Cardiac muscle cell (in vitro differentiated cells and primary cell): ENCODE data around the gene ATG5. TPM values are rescaled to one million over a fixed set of nuclear protein-coding genes. Genes with fewer than 3 reads are reported as not detected.

ENCODE experiments used
- DNase-seq, 2 donors: peaks; one replicate each; pipeline versions ENCODE4 v3.0.0 to v3.0.0-alpha.2; 2010 to 2017; ENCODE audit warnings: low read depth in 1 of 2, low spot score in 1 of 2
- H3K27ac ChIP-seq: fragments of 200-600 bp; sonication (generic); 2 replicates; pipeline ENCODE4 v1.5.1; 2016
- H3K27me3 ChIP-seq: fragments of 200-600 bp; sonication (generic); 2 replicates; pipeline ENCODE4 v1.6.0; 2016; ENCODE audit warnings: control low read depth
- H3K36me3 ChIP-seq: fragments of 200-600 bp; sonication (generic); 2 replicates; pipeline ENCODE4 v1.5.1; 2016; ENCODE audit warnings: control low read depth
- H3K4me1 ChIP-seq: fragments of 200-600 bp; sonication (generic); 2 replicates; pipeline ENCODE4 v1.8.1; 2017; ENCODE audit warnings: low read depth, mild to moderate bottlenecking, mixed run types
- H3K4me3 ChIP-seq: fragments of 200-600 bp; sonication (generic); 2 replicates; pipeline ENCODE4 v1.5.1; 2016; ENCODE audit warnings: mild to moderate bottlenecking
- H3K9me3 ChIP-seq: fragments of 200-600 bp; sonication (generic); 2 replicates; pipeline ENCODE4 v1.5.1; 2017; ENCODE audit warnings: low read depth, mild to moderate bottlenecking, control low read depth
- CTCF ChIP-seq: IDR thresholded peaks from 2 replicates; pipeline ENCODE4 v1.5.1; 2012; ENCODE audit warnings: low read depth, mild to moderate bottlenecking, low read length
- polyA plus RNA-seq: library from polyadenylated mRNA; unstranded; fragments of >200 nt; fragmentation: Nextera tagmentation; extraction: Ambion mirVana; gene quantifications from 2 replicates; pipeline ENCODE4 v1.2.1, GENCODE V29; 2016
- total RNA-seq: library from RNA; depleted of rRNA; stranded (reverse); fragments of >200 nt; gene quantifications from 2 replicates; pipeline ENCODE4 v1.2.3, GENCODE V29; 2016

ATG5 gene
- total RNA-seq (15.2 and 20.2 TPM in 2 replicates), polyA plus RNA-seq (32.2 and 37.3 TPM in 2 replicates)

- no peak for TF ChIP-seq CTCF
- no peaks in the 10 kb centered on the region for H3K36me3 ChIP-seq
- peak; percentile 98 to 100 for DNase-seq
- H3K4me3 ChIP-seq, result peak within 1 kb of the TSS; percentile 56
- H3K4me1 ChIP-seq, result peaks cover 9% of the 10 kb centered on the region
- H3K27ac ChIP-seq, result peak within 1 kb of the TSS; percentile 88
- no peaks in the 10 kb centered on the region for H3K9me3 ChIP-seq
- peaks cover 3% of the 10 kb centered on the region for H3K27me3 ChIP-seq
These were observed at the start of gene ATG5 for GRCh38 chr6:106325336-106326178. Gene ATG5 (minus strand): TSS chr6:106325760. CDS start chr6:106316208, 9,552 bp downstream.

- Histone ChIP-seq H3K9me3 (no peaks in the 10 kb centered on the region), H3K27me3 (no peaks in the 10 kb centered on the region), H3K27ac (no peak overlapping the region), H3K36me3 (no peaks in the 10 kb centered on the region), H3K4me1 (peaks cover 4% of the 10 kb centered on the region), H3K4me3 (no peak overlapping the region)
- DNase-seq, result no peak
- no peak for TF ChIP-seq CTCF
These were observed 48.1 kb upstream of the ATG5 start for GRCh38 chr6:106373502-106374239.

GRCh38 chr6:106372838-106373501, 47.4 kb upstream of the ATG5 start:
- H3K27ac ChIP-seq, result no peak overlapping the region
- DNase-seq, result no peak
- H3K36me3 ChIP-seq, result no peaks in the 10 kb centered on the region
- no peaks in the 10 kb centered on the region for H3K9me3 ChIP-seq
- TF ChIP-seq CTCF, result no peak
- no peak overlapping the region for H3K4me3 ChIP-seq
- peaks cover 4% of the 10 kb centered on the region for H3K4me1 ChIP-seq
- no peaks in the 10 kb centered on the region for H3K27me3 ChIP-seq

GRCh38 chr6:106370639-106371038, 45.1 kb upstream of the ATG5 start:
- Histone ChIP-seq H3K27ac (no peak overlapping the region), H3K9me3 (no peaks in the 10 kb centered on the region), H3K36me3 (no peaks in the 10 kb centered on the region), H3K4me1 (peaks cover 4% of the 10 kb centered on the region), H3K27me3 (no peaks in the 10 kb centered on the region), H3K4me3 (no peak overlapping the region)
- DNase-seq, result no peak
- TF ChIP-seq CTCF, result no peak

- no peak for DNase-seq
- Histone ChIP-seq H3K4me1 (peaks cover 4% of the 10 kb centered on the region), H3K27me3 (no peaks in the 10 kb centered on the region), H3K4me3 (no peak overlapping the region), H3K36me3 (no peaks in the 10 kb centered on the region), H3K27ac (no peak overlapping the region), H3K9me3 (no peaks in the 10 kb centered on the region)
- no peak for TF ChIP-seq CTCF
These were observed 44.2 kb upstream of the ATG5 start for GRCh38 chr6:106369739-106370138.
